GM18499 (cell line): ENCODE data around the gene LHFPL3.
"Not testable (repeated sequence)": the region's sequence is repeated elsewhere in the genome, so short reads cannot be mapped to it uniquely, and the experiment has no call there.

Experiments
- ATAC-seq: cut with Tn5 transposase; IDR thresholded peaks from one replicate; pipeline ENCODE4 v1.9.1; 2021; ENCODE audit warnings: moderate number of reproducible peaks; ENCODE audit not compliant: insufficient read depth, unreplicated experiment

The LHFPL3 gene

GRCh38 chr7:104328296-104328969 is at the start of gene LHFPL3:
TSS of gene LHFPL3 (plus strand) at chr7:104328603.
- ATAC-seq: no peak

GRCh38 chr7:104281685-104282084 is 46.7 kb upstream of the LHFPL3 start:
- not testable (repeated sequence) for ATAC-seq

GRCh38 chr7:104286839-104287238 is 41.6 kb upstream of the LHFPL3 start:
- no peak for ATAC-seq

GRCh38 chr7:104288137-104288536 is 40.3 kb upstream of the LHFPL3 start:
- ATAC-seq: no peak

- ATAC-seq: no peak
Measured at GRCh38 chr7:104294291-104294690, 34.1 kb upstream of the LHFPL3 start.

DNA sequence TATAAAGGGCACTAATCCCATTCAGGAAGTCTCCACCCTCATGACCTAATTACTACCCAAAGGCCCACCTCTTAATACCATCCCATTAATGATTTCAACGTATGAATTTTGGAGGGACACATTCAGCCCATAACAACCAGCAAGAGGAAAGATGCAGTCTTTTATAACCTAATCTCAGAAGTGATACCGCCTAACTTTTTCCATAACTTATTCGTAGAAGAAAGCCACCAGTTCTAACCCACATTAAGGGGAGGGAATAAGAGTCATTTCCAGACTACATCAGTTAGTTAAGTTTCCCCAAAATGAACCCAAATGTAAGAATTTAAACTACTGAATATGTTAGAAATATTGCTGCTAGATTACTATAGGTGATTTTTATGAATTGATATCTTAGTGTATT is 32.1 kb upstream of the LHFPL3 start:
- no peak for ATAC-seq

DNA sequence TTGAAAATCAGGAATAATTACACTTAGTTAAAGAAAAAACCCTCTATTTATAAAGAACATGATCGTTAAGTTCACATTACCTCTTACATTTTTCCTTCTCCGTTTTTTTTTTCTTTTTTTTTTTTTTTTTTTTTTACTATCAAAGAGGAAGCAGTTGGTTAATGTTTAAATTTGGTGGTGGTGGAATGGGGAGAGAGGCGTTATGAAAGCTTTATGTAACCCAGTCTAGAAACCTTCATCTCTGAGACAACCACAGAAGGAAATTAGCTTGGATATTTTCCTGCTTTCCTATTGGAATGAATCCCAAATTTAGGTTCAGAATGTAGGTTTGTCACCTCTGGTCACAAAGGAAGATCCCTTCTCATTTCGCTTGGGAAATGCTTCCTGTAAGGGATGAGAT is 31.5 kb upstream of the LHFPL3 start:
- no peak for ATAC-seq

DNA sequence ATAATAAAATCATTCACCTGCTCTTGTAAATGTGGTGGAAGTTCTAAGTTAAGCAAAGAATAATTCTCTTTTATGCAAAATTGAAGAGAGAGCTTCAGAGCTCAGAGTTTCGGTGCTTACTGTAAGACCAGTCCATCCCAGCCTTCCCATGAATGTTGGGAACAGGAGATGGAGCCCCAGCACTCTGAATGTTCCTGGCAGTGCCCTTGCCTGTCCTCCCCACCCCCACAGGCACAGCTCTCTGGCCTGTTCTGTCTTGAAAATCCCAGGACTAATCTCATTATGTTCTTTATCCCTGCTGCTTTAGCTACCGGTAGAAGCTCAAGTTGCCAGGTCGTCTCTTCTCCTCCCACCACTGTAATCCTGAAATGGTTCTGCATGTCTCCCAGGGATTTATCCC is 29.1 kb upstream of the LHFPL3 start:
- no peak for ATAC-seq

DNA sequence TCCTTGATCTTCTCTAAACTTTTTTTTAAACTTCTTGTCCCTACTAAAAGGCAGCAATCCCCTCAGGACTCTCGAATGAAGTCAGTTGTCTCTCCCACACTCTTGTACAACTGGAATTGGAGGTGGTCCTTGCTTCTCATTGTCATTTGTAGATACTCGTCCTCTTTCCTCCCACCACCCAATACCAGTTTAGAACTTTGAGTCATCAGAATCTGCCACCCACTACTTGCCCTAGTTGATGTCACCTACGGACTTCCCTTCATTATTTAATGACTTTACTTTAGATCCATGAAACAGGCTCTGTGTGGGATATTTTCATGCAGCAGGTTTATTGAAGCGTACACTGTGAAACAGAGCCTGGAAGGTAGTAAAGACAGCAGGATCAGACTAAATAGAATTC is 28.6 kb upstream of the LHFPL3 start:
- no peak for ATAC-seq

- no peak for ATAC-seq
Measured at GRCh38 chr7:104306793-104307192, 21.6 kb upstream of the LHFPL3 start.

DNA sequence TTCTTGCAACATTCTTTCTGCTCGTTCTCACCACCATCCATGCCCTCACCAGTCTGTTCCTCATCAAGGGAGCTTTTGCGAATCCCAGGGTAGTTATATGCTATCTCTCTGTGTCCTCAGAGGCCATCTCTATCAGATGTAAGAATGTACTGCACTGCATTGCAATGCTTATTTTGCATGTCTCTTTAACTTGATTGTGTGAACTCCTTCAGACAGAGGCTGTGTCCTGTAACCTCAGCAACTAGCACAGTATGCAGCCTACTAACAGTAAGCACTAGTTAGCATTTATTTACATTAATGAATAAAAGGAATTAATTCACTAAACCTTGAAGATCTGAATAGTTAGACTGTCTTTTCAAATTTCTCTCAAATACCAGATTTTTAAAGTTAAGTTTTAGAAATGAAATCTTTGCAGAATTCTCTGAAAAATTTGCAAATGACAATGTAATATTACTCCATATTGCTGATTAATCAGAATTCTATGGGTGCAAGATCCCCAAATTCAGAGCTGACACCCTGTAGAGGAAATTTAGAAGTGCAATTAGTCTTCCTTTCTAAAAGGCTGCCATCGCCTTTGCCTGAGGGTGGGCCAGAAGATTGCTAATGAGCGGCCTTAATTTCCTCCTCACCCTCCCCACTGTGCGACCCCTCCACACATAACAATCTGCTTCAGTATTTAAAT is 10.3 kb upstream of the LHFPL3 start:
- no peak for ATAC-seq

DNA sequence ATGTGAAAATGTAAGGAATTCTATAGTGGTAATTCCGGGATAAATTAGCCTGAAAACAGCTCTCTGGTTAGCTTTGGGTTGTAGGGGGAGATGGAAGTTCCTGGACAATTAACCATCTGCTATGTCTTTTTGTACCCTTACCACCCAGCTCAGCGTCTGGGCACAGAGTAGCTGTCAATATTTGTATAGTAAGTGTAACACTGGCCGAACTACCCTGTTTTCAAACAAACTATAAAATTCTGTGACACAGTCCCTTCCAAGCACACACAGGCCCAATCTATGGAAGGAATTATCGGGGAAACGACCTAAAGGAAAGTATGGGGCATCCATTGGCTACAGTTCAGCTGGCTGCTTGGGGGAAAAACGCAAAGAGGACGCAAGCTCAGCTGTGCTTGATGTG is 869 bp upstream of the LHFPL3 start:
- ATAC-seq: no peak

DNA sequence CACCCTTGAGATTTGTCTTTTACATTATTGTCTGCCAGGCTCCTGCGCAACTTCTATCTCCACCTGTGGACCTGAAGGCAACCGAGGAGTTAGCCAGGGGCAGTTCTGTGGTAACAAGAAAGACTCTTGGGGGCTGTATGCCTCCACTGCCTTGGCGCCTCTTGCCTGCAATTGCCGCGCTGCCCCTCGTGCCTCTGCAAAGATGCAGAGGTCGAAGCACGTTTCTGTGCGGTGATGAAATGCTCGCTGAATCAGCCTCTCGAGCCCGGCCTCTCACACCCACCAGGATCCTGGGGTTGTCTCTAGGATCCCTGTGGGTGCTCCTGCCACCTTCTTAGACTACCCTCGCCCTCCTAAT is 486 bp upstream of the LHFPL3 start:
- no peak for ATAC-seq

GRCh38 chr7:104328970-104329825 is 795 bp downstream of the LHFPL3 start:
- ATAC-seq: no peak

GRCh38 chr7:104341546-104341945 is 13.1 kb downstream of the LHFPL3 start:
- ATAC-seq: no peak

GRCh38 chr7:104352736-104353135 is 24.3 kb downstream of the LHFPL3 start:
- no peak for ATAC-seq

- no peak for ATAC-seq
Measured at GRCh38 chr7:104357166-104357565, 28.8 kb downstream of the LHFPL3 start.

GRCh38 chr7:104358446-104359132 is 30.2 kb downstream of the LHFPL3 start:
- ATAC-seq: no peak

GRCh38 chr7:104362756-104363155 is 34.4 kb downstream of the LHFPL3 start:
- ATAC-seq: no peak

GRCh38 chr7:104363355-104363754 is 35.0 kb downstream of the LHFPL3 start:
- no peak for ATAC-seq

DNA sequence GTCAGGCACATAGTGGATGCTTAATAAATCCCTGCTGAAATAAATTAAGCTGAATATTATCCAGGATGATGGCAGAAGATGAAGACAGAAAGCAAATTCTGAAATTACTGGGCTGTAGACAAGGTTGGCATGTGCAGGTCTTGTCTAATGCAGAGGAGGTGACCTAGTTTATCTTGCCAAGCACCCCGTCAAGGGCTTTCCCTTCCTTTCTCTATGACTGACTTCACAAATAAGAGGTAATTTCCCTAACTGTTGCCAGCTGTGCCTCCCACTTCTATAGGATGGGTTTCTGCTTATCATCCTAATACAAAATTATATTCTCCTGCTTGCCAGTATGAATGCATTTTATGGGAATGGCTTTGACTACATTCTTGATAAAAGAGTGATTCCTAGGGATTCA is 38.0 kb downstream of the LHFPL3 start:
- no peak for ATAC-seq
